Ovary (tissue), 9 donors: ENCODE data around the gene ERCC6L2. TPM values are rescaled to one million over a fixed set of nuclear protein-coding genes. Genes with fewer than 3 reads are reported as not detected.

Source experiments
- DNase-seq, 5 donors: peaks; one replicate each; pipeline ENCODE4 v3.0.0-alpha.2; 2019 to 2020
- H3K27ac ChIP-seq, 2 donors: fragments of 200-600 bp; one replicate each; pipeline versions ENCODE4 v1.5.1 to v1.8.0; 2019 to 2022
- H3K27me3 ChIP-seq: fragments of 200-600 bp; one replicate; pipeline ENCODE4 v1.8.0; 2022
- H3K36me3 ChIP-seq: fragments of 200-600 bp; sonication (generic); one replicate; pipeline ENCODE4 v1.5.1; 2019
- H3K4me1 ChIP-seq: one replicate; pipeline ENCODE4 v1.8.1; 2013; ENCODE audit warnings: mild to moderate bottlenecking, moderate library complexity; ENCODE audit not compliant: insufficient read depth
- H3K4me3 ChIP-seq: fragments of 200-600 bp; sonication (generic); one replicate; pipeline ENCODE4 v1.5.1; 2017
- H3K9me3 ChIP-seq, 2 donors: fragments of 200-600 bp in 1 of 2; sonication (generic) in 1 of 2; one replicate each; pipeline versions ENCODE4 v1.5.1 to v1.8.1; 2013 to 2019; ENCODE audit warnings: mild to moderate bottlenecking in 1 of 2, moderate library complexity in 1 of 2
- CTCF ChIP-seq, 3 donors: fragments of 450-650 bp in 2 of 3; fragments of 200-600 bp in 1 of 3; IDR thresholded peaks; one replicate each; pipeline versions ENCODE4 v1.5.1 to v1.8.0; 2016 to 2022; ENCODE audit warnings: antibody characterized with exemption in 3 of 3, mild to moderate bottlenecking in 1 of 3
- EP300 ChIP-seq: sonication (generic); formaldehyde crosslinking; IDR thresholded peaks from one replicate; pipeline ENCODE4 v1.6.1; 2017; ENCODE audit warnings: antibody characterized with exemption
- POLR2A ChIP-seq: fragments of 450-650 bp; IDR thresholded peaks from one replicate; pipeline ENCODE4 v1.6.1; 2017; ENCODE audit warnings: antibody characterized with exemption, mild to moderate bottlenecking, moderate library complexity
- WGBS, 3 donors: extraction: QIAGEN DNeasy Blood & Tissue Kit in 1 of 3; methylation state at CpG; one replicate each; pipeline versions ENCODE4 v1.1.5 to v1.1.7; 2013 to 2017; 5-methylcytosine and 5-hydroxymethylcytosine counted together
- intact Hi-C, 4 donors: fragments of 100-400 bp; cut with DNase I; formaldehyde crosslinking; loops; one replicate each; pipeline versions ENCODE4 v1.11.0 to v1.15.1; 2022 to 2023
- polyA plus RNA-seq, 2 donors: library from polyadenylated mRNA; stranded (reverse); fragments of 200-250 nt in 1 of 2; fragments of 350-450 nt in 1 of 2; fragmentation: Illumina TruSeq in 1 of 2; extraction: RNeasy Lipid Tissue Mini Kit (QIAGEN cat#74804) in 1 of 2; gene quantifications; one replicate each; pipeline ENCODE4 v1.2.3, GENCODE V29; 2013 to 2014
- total RNA-seq, 7 donors: library from RNA; depleted of rRNA in 2 of 7; stranded (reverse); fragments of >200 nt in 2 of 7; fragmentation: NEBNext Ultra II Directional in 3 of 7; extraction: Animal tissue kit (Norgen Biotek cat#: 25700) in 3 of 7; gene quantifications; one replicate each; pipeline versions ENCODE4 v1.1.0 to v1.2.4, GENCODE V29; 2016 to 2023
- donor health status: DM: no; HTN: no; CAD: no; lungs with moderate emphysema.
- donor health status: DM: no; HTN: no; CAD: no.
- donor health status: Bipolar disorder and iron deficiency.
- donor health status: DM: yes; HTN: yes; CAD: no.
- donor health status: DM: no; HTN: no; CAD: no.
- donor health status: DM: yes; HTN: yes; CAD: no.

ERCC6L2 gene
- total and polyA plus RNA-seq, 9 donors: 16.7 to 78.3 (median 57.2) TPM

DNA sequence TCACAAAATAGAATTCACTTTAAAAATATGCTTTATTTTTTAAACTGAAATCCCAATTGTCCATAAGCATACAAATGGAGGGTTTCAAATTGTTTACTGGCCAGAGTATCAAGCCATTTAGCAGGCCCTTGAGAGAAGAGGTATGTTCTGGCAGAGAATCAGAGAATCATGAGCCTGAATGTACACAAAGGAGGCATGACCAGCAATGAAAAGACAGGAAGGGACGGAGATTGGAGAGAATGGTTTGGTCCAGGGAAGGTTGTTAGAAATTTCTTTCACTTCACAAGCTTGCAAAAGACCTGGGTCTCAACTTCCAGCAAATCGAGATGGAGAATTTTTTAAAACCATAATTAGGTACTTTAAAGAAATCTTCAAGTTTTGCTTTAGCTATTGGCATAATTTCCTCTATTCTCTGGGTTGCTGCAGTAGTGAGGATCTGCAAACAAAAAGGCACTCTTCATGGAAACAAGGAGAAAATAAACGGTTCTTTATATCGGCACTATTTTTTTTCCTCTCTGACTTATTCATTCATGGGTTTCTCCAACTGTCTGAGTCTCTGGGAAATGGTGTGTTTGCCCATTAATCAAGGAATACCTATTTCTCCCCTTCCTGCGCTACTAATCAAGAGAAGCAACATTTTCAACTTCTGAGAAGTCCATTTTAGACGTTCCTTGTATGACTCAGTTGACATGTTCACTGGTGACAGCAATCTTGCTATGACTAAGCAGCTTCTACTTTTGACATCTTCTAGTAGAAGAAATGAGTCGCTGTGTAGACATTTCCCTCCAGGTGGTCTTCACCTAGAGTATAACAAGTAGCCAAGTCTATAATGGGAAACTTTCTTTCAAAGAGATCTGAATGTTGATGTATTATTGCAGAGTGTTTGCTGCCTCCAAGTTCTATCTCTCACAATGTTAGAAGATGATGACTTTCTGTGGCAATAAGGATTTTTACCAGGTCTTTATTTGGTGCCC lies 23.1 kb upstream of the ERCC6L2 start:
- Histone ChIP-seq H3K9me3 (no peaks in the 10 kb centered on the region), H3K4me1 (peaks cover 3% of the 10 kb centered on the region), H3K4me3 (no peak overlapping the region), H3K36me3 (no peaks in the 10 kb centered on the region), H3K27me3 (no peaks in the 10 kb centered on the region), H3K27ac (no peak overlapping the region)
- WGBS, 3 donors: 88 to 90% (median 89%) methylated on average over 7 of the region's 7 CpGs
- intact Hi-C loops: no loop called here
- DNase-seq: no peak
- TF ChIP-seq EP300: no peak
- no peak for TF ChIP-seq POLR2A
- no peak for TF ChIP-seq CTCF (IDR thresholded peaks at IDR 0.05)

GRCh38 chr9:95854386-95855020 lies 21.0 kb upstream of the ERCC6L2 start:
- DNase-seq: no peak
- Histone ChIP-seq H3K36me3 (no peaks in the 10 kb centered on the region), H3K9me3 (no peaks in the 10 kb centered on the region), H3K4me3 (no peak overlapping the region), H3K27ac (no peak overlapping the region), H3K27me3 (no peaks in the 10 kb centered on the region), H3K4me1 (peaks cover 5% of the 10 kb centered on the region)
- TF ChIP-seq CTCF (IDR thresholded peaks at IDR 0.05) (no peak), POLR2A (no peak), EP300 (no peak)
- intact Hi-C loops: no loop called here
- 75 to 79% (median 75%) methylated on average over 1 of the region's 1 CpG for WGBS, 3 donors

DNA sequence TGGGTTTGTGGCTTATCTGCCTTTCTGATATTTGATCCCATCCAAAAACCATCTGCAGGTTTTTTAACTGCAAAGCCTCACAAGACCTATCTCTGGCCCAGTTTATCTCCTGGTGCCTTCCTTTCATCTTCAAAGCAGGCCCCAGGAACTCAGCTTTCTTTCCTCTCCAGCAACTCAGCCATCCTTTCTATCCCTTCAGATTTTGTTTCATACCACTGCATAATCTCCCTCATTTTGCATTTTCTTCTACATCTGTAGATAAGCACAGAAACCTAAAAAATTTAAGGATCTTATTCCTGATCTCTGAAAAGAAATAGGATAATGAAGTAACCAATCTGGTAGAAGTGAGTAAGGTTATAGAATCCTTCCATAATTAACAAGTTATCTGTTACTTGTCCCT lies 19.5 kb upstream of the ERCC6L2 start:
- Histone ChIP-seq H3K4me3 (no peak overlapping the region), H3K27ac (no peak overlapping the region), H3K27me3 (no peaks in the 10 kb centered on the region), H3K9me3 (no peaks in the 10 kb centered on the region), H3K36me3 (no peaks in the 10 kb centered on the region), H3K4me1 (peaks cover 5% of the 10 kb centered on the region)
- TF ChIP-seq CTCF (IDR thresholded peaks at IDR 0.05): no peak
- TF ChIP-seq POLR2A: no peak
- TF ChIP-seq EP300: no peak
- no peak for DNase-seq
- intact Hi-C loops: no loop called here

DNA sequence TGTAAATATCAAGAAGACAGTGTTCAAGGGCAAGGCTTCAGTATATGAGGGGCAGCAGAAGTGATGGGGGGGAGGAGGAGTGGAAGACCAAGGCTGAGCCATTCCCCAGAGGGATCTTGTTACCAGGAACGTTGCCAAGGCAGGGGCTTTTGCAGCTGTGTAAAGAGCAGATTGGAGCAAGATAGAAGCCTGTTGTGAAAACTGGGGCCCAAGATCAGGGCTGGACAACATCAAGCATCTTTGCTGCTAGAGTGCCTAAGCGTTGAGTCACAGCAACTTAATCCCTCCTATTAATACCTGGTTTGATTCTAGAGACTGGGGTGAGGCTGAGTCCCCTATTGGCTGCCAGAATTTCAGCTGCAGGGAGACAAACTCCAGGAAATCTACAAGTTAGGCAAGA lies 18.4 kb upstream of the ERCC6L2 start:
- Histone ChIP-seq H3K36me3 (no peaks in the 10 kb centered on the region), H3K27me3 (no peaks in the 10 kb centered on the region), H3K4me3 (no peak overlapping the region), H3K27ac (no peak overlapping the region), H3K4me1 (peaks cover 5% of the 10 kb centered on the region), H3K9me3 (no peaks in the 10 kb centered on the region)
- no peak for TF ChIP-seq EP300
- no peak for TF ChIP-seq POLR2A
- TF ChIP-seq CTCF (IDR thresholded peaks at IDR 0.05): no peak
- WGBS, 3 donors: 48 to 59% (median 51%) methylated on average over 2 of the region's 2 CpGs
- peak in 1 of 5 donors; percentile 41 for DNase-seq
- intact Hi-C loops: no loop called here
